SK-N-SH (cell line): ENCODE data around the gene RAD23A. TPM values are rescaled to one million over a fixed set of nuclear protein-coding genes. Genes with fewer than 3 reads are reported as not detected.

Experiments
- CTCF ChIA-PET: fragments of 300-600, 350-600 bp; formaldehyde crosslinking; extraction: SDS; loops from one replicate; lab custom pipeline; 2021; lab: Yijun Ruan, JAX
- POLR2A ChIA-PET: fragments of 350-600 bp; sonication (Branson Sonifier 250); formaldehyde crosslinking; extraction: SDS; loops from one replicate; lab custom pipeline; 2020; ENCODE audit warnings: antibody characterized with exemption, inconsistent platforms; lab: Yijun Ruan, JAX
- DNase-seq: peaks from one replicate; pipeline ENCODE4 v3.0.0; 2012
- H2AFZ ChIP-seq: fragments of 200-600 bp; sonication (generic); 2 replicates; pipeline ENCODE4 v1.8.1; 2016; ENCODE audit warnings: antibody characterized with exemption, mild to moderate bottlenecking, low read depth
- H3F3A ChIP-seq: fragments of 200-600 bp; sonication (generic); replicated peaks from 2 replicates; pipeline ENCODE3; 2016; ENCODE audit warnings: antibody characterized with exemption, mild to moderate bottlenecking; ENCODE audit not compliant: insufficient read depth
- H3K27ac ChIP-seq, 2 experiments: fragments of 200-500 bp in 1 of 2; fragments of 200-600 bp in 1 of 2; sonication (Bioruptor generic) in 1 of 2; sonication (generic), shearing (Covaris generic) in 1 of 2; 2 replicates each; pipeline versions ENCODE4 v1.5.1 to v1.6.1; 2014 to 2016; ENCODE audit warnings: low read depth in 2 of 2, inconsistent platforms in 1 of 2, low read length in 1 of 2, mild to moderate bottlenecking in 1 of 2, mixed read lengths in 1 of 2
- H3K27me3 ChIP-seq: fragments of 200-600 bp; sonication (generic), shearing (Covaris generic); 2 replicates; pipeline ENCODE4 v1.6.1; 2016; ENCODE audit warnings: mixed run types; ENCODE audit not compliant: insufficient read depth
- H3K36me3 ChIP-seq, 2 experiments: fragments of 200-500 bp in 1 of 2; fragments of 200-600 bp in 1 of 2; sonication (Bioruptor generic) in 1 of 2; sonication (generic) in 1 of 2; replicated peaks in 1 of 2; 2 replicates each; pipeline versions ENCODE3 to v1.5.1; 2014 to 2016; ENCODE audit warnings: low read length in 1 of 2, mild to moderate bottlenecking in 1 of 2; ENCODE audit not compliant: insufficient read depth in 2 of 2, control insufficient read depth in 1 of 2
- H3K4me1 ChIP-seq, 2 experiments: fragments of 200-500 bp in 1 of 2; fragments of 200-600 bp in 1 of 2; sonication (Bioruptor generic) in 1 of 2; sonication (generic), shearing (Covaris generic) in 1 of 2; 2 replicates each; pipeline versions ENCODE4 v1.5.1 to v1.6.1; 2014 to 2016; ENCODE audit warnings: low read depth in 1 of 2, low read length in 1 of 2, mixed run types in 1 of 2; ENCODE audit not compliant: insufficient read depth in 2 of 2, control insufficient read depth in 1 of 2
- H3K4me2 ChIP-seq: fragments of 200-600 bp; sonication (generic), shearing (Covaris generic); 2 replicates; pipeline ENCODE4 v1.6.1; 2017; ENCODE audit warnings: mixed run types
- H3K4me3 ChIP-seq, 2 experiments: fragments of 200-500 bp in 1 of 2; fragments of 200-600 bp in 1 of 2; sonication (Bioruptor generic) in 1 of 2; sonication (generic), shearing (Covaris generic) in 1 of 2; 2 replicates each; pipeline versions ENCODE4 v1.5.1 to v1.8.1; 2014 to 2016; ENCODE audit warnings: low read depth in 2 of 2, inconsistent platforms in 1 of 2, low read length in 1 of 2, mild to moderate bottlenecking in 1 of 2, mixed read lengths in 1 of 2, moderate library complexity in 1 of 2
- H3K79me2 ChIP-seq: fragments of 200-600 bp; sonication (generic); 2 replicates; pipeline ENCODE4 v1.8.1; 2017; ENCODE audit warnings: mild to moderate bottlenecking; ENCODE audit not compliant: insufficient read depth
- H3K9ac ChIP-seq: fragments of 200-600 bp; sonication (generic); 2 replicates; pipeline ENCODE4 v1.6.1; 2017; ENCODE audit warnings: mixed run types
- H3K9me2 ChIP-seq: fragments of 200-600 bp; sonication (generic); 2 replicates; pipeline ENCODE4 v1.6.1; 2017; ENCODE audit warnings: mixed run types
- H3K9me3 ChIP-seq: fragments of 200-600 bp; sonication (generic); 2 replicates; pipeline ENCODE4 v1.6.1; 2017; ENCODE audit warnings: mixed run types, mild to moderate bottlenecking, moderate library complexity
- H4K20me1 ChIP-seq: fragments of 200-600 bp; sonication (generic); 2 replicates; pipeline ENCODE4 v1.6.1; 2017; ENCODE audit warnings: mild to moderate bottlenecking, mixed run types; ENCODE audit not compliant: insufficient read depth
- CHD2 ChIP-seq: fragments of 150-350 bp; IDR thresholded peaks from 2 replicates; pipeline ENCODE4 v1.6.1; 2018; ENCODE audit warnings: low read length; ENCODE audit not compliant: partially characterized antibody
- EP300 ChIP-seq, 2 experiments: IDR thresholded peaks; 2 replicates each; pipeline versions ENCODE4 v1.4.0 to v1.6.1; 2012; ENCODE audit warnings: borderline replicate concordance in 1 of 2, low read depth in 1 of 2, low read length in 1 of 2
- EZH2phosphoT487 ChIP-seq: fragments of 200-600 bp; sonication (generic); IDR thresholded peaks from 2 replicates; pipeline ENCODE4 v1.6.1; 2017; ENCODE audit warnings: low read depth, mixed run types, mild to moderate bottlenecking, antibody characterized with exemption, moderate library complexity, borderline replicate concordance
- FOSL2 ChIP-seq: IDR thresholded peaks from 2 replicates; pipeline ENCODE4 v1.4.0; 2012; ENCODE audit warnings: low read depth, mild to moderate bottlenecking, moderate library complexity, borderline replicate concordance
- FOXJ3 ChIP-seq: sonication (generic); formaldehyde crosslinking; IDR thresholded peaks from 2 replicates; pipeline ENCODE4 v1.5.1; 2020; ENCODE audit warnings: mild to moderate bottlenecking, missing genetic modification reagents
- FOXM1 ChIP-seq: IDR thresholded peaks from 2 replicates; pipeline ENCODE4 v1.4.0; 2012; ENCODE audit warnings: low read depth, mild to moderate bottlenecking
- GATA2 ChIP-seq: sonication (generic); formaldehyde crosslinking; IDR thresholded peaks from 2 replicates; pipeline ENCODE4 v1.5.0; 2020; ENCODE audit warnings: mild to moderate bottlenecking, missing genetic modification reagents
- IRF3 ChIP-seq: fragments of 150-350 bp; IDR thresholded peaks from 2 replicates; pipeline ENCODE4 v1.6.1; 2016; ENCODE audit warnings: mild to moderate bottlenecking, low read depth, low read length
- JUND ChIP-seq: IDR thresholded peaks from 2 replicates; pipeline ENCODE4 v1.4.0; 2012
- MAX ChIP-seq: IDR thresholded peaks from 2 replicates; pipeline ENCODE4 v1.4.0; 2012; ENCODE audit warnings: low read depth
- NFIC ChIP-seq: IDR thresholded peaks from 2 replicates; pipeline ENCODE4 v1.4.0; 2012; ENCODE audit warnings: borderline replicate concordance
- NRF1 ChIP-seq: IDR thresholded peaks from 2 replicates; pipeline ENCODE4 v1.6.1; 2012; ENCODE audit warnings: low read depth, mild to moderate bottlenecking, low read length
- PBX3 ChIP-seq: IDR thresholded peaks from 2 replicates; pipeline ENCODE4; 2012
- POLR2AphosphoS5 ChIP-seq: IDR thresholded peaks from 2 replicates; pipeline ENCODE4 v1.6.1; 2012; ENCODE audit warnings: low read depth, low read length
- RAD21 ChIP-seq: IDR thresholded peaks from 2 replicates; pipeline ENCODE4 v1.6.1; 2012; ENCODE audit warnings: mild to moderate bottlenecking, low read length
- RXRA ChIP-seq: IDR thresholded peaks from 2 replicates; pipeline ENCODE4 v1.4.0; 2012; ENCODE audit warnings: low read depth, mild to moderate bottlenecking, borderline replicate concordance
- SIN3A ChIP-seq: IDR thresholded peaks from 2 replicates; pipeline ENCODE4 v1.6.1; 2012; ENCODE audit warnings: low read depth, mild to moderate bottlenecking, low read length, moderate library complexity, borderline replicate concordance
- TAF1 ChIP-seq: IDR thresholded peaks from 2 replicates; pipeline ENCODE4 v1.6.1; 2012; ENCODE audit warnings: low read depth, mild to moderate bottlenecking, low read length, moderate library complexity, borderline replicate concordance
- TCF12 ChIP-seq: IDR thresholded peaks from 2 replicates; pipeline ENCODE4 v1.4.0; 2012
- TEAD4 ChIP-seq: IDR thresholded peaks from 2 replicates; pipeline ENCODE4 v1.4.0; 2012; ENCODE audit warnings: mild to moderate bottlenecking, borderline replicate concordance; ENCODE audit not compliant: insufficient read depth
- USF1 ChIP-seq: IDR thresholded peaks from 2 replicates; pipeline ENCODE4 v1.4.0; 2012; ENCODE audit warnings: low read depth, borderline replicate concordance
- YY1 ChIP-seq: IDR thresholded peaks from 2 replicates; pipeline ENCODE4 v1.4.0; 2012; ENCODE audit warnings: low read depth, mild to moderate bottlenecking
- ZBTB33 ChIP-seq: IDR thresholded peaks from 2 replicates; pipeline ENCODE4 v1.4.0; 2012; ENCODE audit warnings: low read depth, borderline replicate concordance
- WGBS: methylation state at CpG from one replicate; pipeline ENCODE4 v1.1.6; 2017; ENCODE audit warnings: low lambda C conversion rate; 5-methylcytosine and 5-hydroxymethylcytosine counted together
- polyA plus RNA-seq, 3 experiments: library from polyadenylated mRNA; depleted of rRNA; stranded (reverse); fragments of >200 nt; gene quantifications; 2 replicates each; pipeline ENCODE4 v1.2.3, GENCODE V29; 2012

The RAD23A gene
- polyA plus RNA-seq, 1 of the 3 experiments (the other 2 are of a cell fraction): 116 TPM

GRCh38 chr19:12987190-12987589 lies 41.5 kb downstream of the RAD23A start:
- no peak overlapping the region for H2AFZ ChIP-seq
- H3K27ac ChIP-seq: no peak overlapping the region
- no peaks in the 10 kb centered on the region for H4K20me1 ChIP-seq
- peaks cover 0 to 8% of the 10 kb centered on the region in 2 experiments; a peak in 1 of 4 replicates for H3K4me1 ChIP-seq
- H3K4me2 ChIP-seq: no peak overlapping the region
- H3K9me3 ChIP-seq: no peaks in the 10 kb centered on the region
- H3K9me2 ChIP-seq: no peaks in the 10 kb centered on the region
- H3K27me3 ChIP-seq: no peaks in the 10 kb centered on the region
- POLR2A ChIA-PET: no interaction called here
- DNase-seq: no peak
- CTCF ChIA-PET: interaction anchor here (1.0 to 24.6 kb wide), 3 partner anchors 22 to 114 kb away, joined by 3 to 603 read pairs (median 3); no protein-coding TSS in a partner anchor
- no peak overlapping the region for H3K9ac ChIP-seq
- no peak for TF ChIP-seq CHD2
- no peak for TF ChIP-seq EZH2phosphoT487
- no peak for TF ChIP-seq NFIC
- TF ChIP-seq FOXJ3: no peak
- no peak for TF ChIP-seq TEAD4
- TF ChIP-seq YY1: no peak
- no peak for TF ChIP-seq RAD21
- TF ChIP-seq NRF1: no peak
- TF ChIP-seq PBX3: no peak
- no peak for TF ChIP-seq MAX
- TF ChIP-seq EP300 (IDR thresholded peaks at IDR 0.05; ENCODE audit: borderline replicate concordance in 1 of 2, low read depth in 1 of 2, low read length in 1 of 2): no peak
- no peak for TF ChIP-seq GATA2 (CRISPR knock-in tag)
- no peaks in the 10 kb centered on the region for H3K79me2 ChIP-seq
- WGBS: 71% methylated on average over 3 of the region's 3 CpGs
- H3F3A ChIP-seq: peaks cover under 1% of the 10 kb centered on the region
- no peak overlapping the region for H3K4me3 ChIP-seq
- no peaks in the 10 kb centered on the region for H3K36me3 ChIP-seq

- Histone ChIP-seq H3K27me3 (no peaks in the 10 kb centered on the region), H3K4me2 (no peak overlapping the region), H3K9me3 (no peaks in the 10 kb centered on the region), H2AFZ (no peak overlapping the region), H3K9me2 (no peaks in the 10 kb centered on the region), H3K4me3 (no peak overlapping the region), H4K20me1 (no peaks in the 10 kb centered on the region), H3K9ac (no peak overlapping the region), H3K36me3 (no peaks in the 10 kb centered on the region), H3K79me2 (no peaks in the 10 kb centered on the region), H3K27ac (no peak overlapping the region), H3F3A (peaks cover 6% of the 10 kb centered on the region), H3K4me1 (peaks cover 0 to 8% of the 10 kb centered on the region in 2 experiments; a peak in 1 of 4 replicates)
- DNase-seq: no peak
- WGBS: 87% methylated on average over 9 of the region's 10 CpGs
- ChIA-PET CTCF (interaction anchor here (1.0 kb wide), 1 partner anchor 22 kb away, joined by 3 read pairs; no protein-coding TSS in a partner anchor), POLR2A (no interaction called here)
- TF ChIP-seq ZBTB33: no peak
- TF ChIP-seq YY1: no peak
- no peak for TF ChIP-seq NFIC
- no peak for TF ChIP-seq IRF3
- no peak for TF ChIP-seq RXRA
- no peak for TF ChIP-seq TCF12
- TF ChIP-seq TEAD4: no peak
- no peak for TF ChIP-seq USF1
- TF ChIP-seq POLR2AphosphoS5: no peak
- TF ChIP-seq SIN3A: no peak
- TF ChIP-seq EZH2phosphoT487: no peak
- TF ChIP-seq JUND: no peak
- TF ChIP-seq FOSL2: no peak
- TF ChIP-seq TAF1: no peak
- TF ChIP-seq FOXJ3: no peak
- no peak for TF ChIP-seq NRF1
- no peak for TF ChIP-seq FOXM1
- no peak for TF ChIP-seq RAD21
These were observed 42.1 kb downstream of the RAD23A start for GRCh38 chr19:12987781-12988180.
